ENCODE measurements around the gene MVB12B. TPM values are rescaled to one million over a fixed set of nuclear protein-coding genes. Genes with fewer than 3 reads are reported as not detected.

The MVB12B gene
- total RNA-seq, 1 experiment from 2014 or later: 9.4 TPM

DNA sequence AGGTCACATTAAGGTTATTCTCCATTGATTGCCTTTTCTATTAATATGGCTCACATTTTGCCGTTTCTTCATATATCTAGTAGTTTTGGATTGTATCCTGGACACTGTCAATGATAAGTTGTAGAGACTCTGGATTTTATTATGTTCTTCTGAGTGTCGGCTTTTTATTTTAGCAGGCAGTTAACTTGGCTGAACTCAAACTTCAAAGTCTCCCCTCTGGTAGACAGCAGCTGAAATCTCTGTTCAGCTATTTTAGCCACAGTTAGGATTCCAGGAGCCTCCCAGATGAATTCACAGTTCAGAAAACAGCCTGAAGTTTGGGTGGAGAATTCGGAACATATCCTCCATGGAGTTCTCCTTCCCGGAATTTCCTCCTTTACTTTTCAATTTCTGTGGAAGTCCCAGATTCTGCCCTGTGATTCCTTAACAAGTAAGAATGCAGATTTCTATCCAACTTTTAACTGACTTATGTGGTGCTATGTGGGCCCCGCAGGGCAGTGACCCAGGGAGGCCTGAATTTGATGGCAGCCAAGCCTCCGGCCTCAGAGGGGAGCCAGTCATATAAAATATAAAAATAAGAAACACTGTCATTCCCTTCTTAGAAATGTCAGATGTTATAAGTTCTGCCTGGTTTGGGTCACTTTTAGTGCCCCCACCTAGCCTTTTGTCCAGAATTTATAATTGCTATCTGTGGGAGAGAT is 39.3 kb upstream of the MVB12B start:
- H3K4me3 ChIP-seq (ENCODE audit: low read depth in 2 of 2, low read length in 2 of 2): no peak overlapping the region
- TF ChIP-seq SIN3A (IDR thresholded peaks at IDR 0.05; ENCODE audit: borderline replicate concordance, insufficient read depth, low read depth, low read length): no peak
- TF ChIP-seq POLR2AphosphoS5 (IDR thresholded peaks at IDR 0.05; ENCODE audit: low read depth, low read length): no peak
- TF ChIP-seq, protein P1, sequence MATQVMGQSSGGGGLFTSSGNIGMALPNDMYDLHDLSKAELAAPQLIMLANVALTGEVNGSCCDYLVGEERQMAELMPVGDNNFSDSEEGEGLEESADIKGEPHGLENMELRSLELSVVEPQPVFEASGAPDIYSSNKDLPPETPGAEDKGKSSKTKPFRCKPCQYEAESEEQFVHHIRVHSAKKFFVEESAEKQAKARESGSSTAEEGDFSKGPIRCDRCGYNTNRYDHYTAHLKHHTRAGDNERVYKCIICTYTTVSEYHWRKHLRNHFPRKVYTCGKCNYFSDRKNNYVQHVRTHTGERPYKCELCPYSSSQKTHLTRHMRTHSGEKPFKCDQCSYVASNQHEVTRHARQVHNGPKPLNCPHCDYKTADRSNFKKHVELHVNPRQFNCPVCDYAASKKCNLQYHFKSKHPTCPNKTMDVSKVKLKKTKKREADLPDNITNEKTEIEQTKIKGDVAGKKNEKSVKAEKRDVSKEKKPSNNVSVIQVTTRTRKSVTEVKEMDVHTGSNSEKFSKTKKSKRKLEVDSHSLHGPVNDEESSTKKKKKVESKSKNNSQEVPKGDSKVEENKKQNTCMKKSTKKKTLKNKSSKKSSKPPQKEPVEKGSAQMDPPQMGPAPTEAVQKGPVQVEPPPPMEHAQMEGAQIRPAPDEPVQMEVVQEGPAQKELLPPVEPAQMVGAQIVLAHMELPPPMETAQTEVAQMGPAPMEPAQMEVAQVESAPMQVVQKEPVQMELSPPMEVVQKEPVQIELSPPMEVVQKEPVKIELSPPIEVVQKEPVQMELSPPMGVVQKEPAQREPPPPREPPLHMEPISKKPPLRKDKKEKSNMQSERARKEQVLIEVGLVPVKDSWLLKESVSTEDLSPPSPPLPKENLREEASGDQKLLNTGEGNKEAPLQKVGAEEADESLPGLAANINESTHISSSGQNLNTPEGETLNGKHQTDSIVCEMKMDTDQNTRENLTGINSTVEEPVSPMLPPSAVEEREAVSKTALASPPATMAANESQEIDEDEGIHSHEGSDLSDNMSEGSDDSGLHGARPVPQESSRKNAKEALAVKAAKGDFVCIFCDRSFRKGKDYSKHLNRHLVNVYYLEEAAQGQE (IDR thresholded peaks at IDR 0.05; ENCODE audit: insufficient read depth in 1 of 2, low read depth in 2 of 2, low read length in 1 of 2): no peak
- TF ChIP-seq, protein P2, sequence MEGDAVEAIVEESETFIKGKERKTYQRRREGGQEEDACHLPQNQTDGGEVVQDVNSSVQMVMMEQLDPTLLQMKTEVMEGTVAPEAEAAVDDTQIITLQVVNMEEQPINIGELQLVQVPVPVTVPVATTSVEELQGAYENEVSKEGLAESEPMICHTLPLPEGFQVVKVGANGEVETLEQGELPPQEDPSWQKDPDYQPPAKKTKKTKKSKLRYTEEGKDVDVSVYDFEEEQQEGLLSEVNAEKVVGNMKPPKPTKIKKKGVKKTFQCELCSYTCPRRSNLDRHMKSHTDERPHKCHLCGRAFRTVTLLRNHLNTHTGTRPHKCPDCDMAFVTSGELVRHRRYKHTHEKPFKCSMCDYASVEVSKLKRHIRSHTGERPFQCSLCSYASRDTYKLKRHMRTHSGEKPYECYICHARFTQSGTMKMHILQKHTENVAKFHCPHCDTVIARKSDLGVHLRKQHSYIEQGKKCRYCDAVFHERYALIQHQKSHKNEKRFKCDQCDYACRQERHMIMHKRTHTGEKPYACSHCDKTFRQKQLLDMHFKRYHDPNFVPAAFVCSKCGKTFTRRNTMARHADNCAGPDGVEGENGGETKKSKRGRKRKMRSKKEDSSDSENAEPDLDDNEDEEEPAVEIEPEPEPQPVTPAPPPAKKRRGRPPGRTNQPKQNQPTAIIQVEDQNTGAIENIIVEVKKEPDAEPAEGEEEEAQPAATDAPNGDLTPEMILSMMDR (IDR thresholded peaks at IDR 0.05): no peak
- TF ChIP-seq TCF7L2 (IDR thresholded peaks at IDR 0.05; ENCODE audit: low read depth, low read length): no peak
- no peaks in the 10 kb centered on the region for H3K36me3 ChIP-seq (ENCODE audit: control insufficient read depth, insufficient read depth, low read length)
- H3K27ac ChIP-seq (ENCODE audit: low read length): no peak overlapping the region
- no peaks in the 10 kb centered on the region for H3K9me3 ChIP-seq (ENCODE audit: control insufficient read depth, insufficient read depth, low read depth, low read length)
- ATAC-seq: no peak
- no peak for DNase-seq (ENCODE audit: low read depth, low spot score)
- intact Hi-C loops (cut with micrococcal nuclease; ENCODE audit: unreplicated experiment): no loop called here
- no TSS peak for BruUV-seq (replicated peaks)
- no peaks in the 10 kb centered on the region for H3K4me1 ChIP-seq (ENCODE audit: control insufficient read depth, insufficient read depth, low read length)
- POLR2A ChIA-PET: no interaction called here
- CTCF ChIA-PET: no interaction called here
- in situ Hi-C loops (cut with HindIII; ENCODE audit: low pct_unique_long_range_greater_than_20kb, low sequenced_read_pairs): no loop called here
- H3K27me3 ChIP-seq (ENCODE audit: control insufficient read depth, insufficient read depth, low read length): no peaks in the 10 kb centered on the region

DNA sequence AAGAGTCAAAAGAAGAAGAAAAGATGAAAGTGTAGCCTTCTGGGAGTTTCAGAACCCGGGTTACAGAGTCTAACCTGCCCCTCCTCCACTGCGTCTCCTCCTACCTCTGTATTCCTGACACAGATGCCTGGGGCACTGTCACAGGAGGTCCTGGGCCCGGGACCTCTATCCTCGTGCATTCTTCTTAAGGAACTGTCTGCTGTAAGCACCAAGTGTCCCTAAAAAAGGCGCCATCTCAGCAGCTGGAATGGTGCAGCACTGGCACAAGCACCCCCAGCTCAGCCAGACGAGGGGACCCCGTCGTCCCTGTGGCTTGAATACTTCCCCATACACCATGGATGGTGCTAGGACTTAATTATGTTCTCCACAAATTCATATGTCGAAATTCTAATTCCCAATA is 35.8 kb upstream of the MVB12B start:
- in situ Hi-C loops (cut with HindIII; ENCODE audit: low pct_unique_long_range_greater_than_20kb, low sequenced_read_pairs) (no loop called here), intact Hi-C loops (cut with micrococcal nuclease; ENCODE audit: unreplicated experiment) (no loop called here)
- Histone ChIP-seq H3K27me3 (ENCODE audit: control insufficient read depth, insufficient read depth, low read length) (no peaks in the 10 kb centered on the region), H3K4me1 (ENCODE audit: control insufficient read depth, insufficient read depth, low read length) (no peaks in the 10 kb centered on the region), H3K9me3 (ENCODE audit: control insufficient read depth, insufficient read depth, low read depth, low read length) (no peaks in the 10 kb centered on the region), H3K4me3 (ENCODE audit: low read depth in 2 of 2, low read length in 2 of 2) (no peak overlapping the region), H3K36me3 (ENCODE audit: control insufficient read depth, insufficient read depth, low read length) (no peaks in the 10 kb centered on the region), H3K27ac (ENCODE audit: low read length) (no peak overlapping the region)
- TF ChIP-seq, protein P2 (IDR thresholded peaks at IDR 0.05): no peak
- TF ChIP-seq, protein P1 (IDR thresholded peaks at IDR 0.05; ENCODE audit: insufficient read depth in 1 of 2, low read depth in 2 of 2, low read length in 1 of 2): no peak
- TF ChIP-seq POLR2AphosphoS5 (IDR thresholded peaks at IDR 0.05; ENCODE audit: low read depth, low read length) (no peak), TCF7L2 (IDR thresholded peaks at IDR 0.05; ENCODE audit: low read depth, low read length) (no peak), SIN3A (IDR thresholded peaks at IDR 0.05; ENCODE audit: borderline replicate concordance, insufficient read depth, low read depth, low read length) (no peak)
- BruUV-seq (replicated peaks): no TSS peak
- ATAC-seq: no peak
- ChIA-PET CTCF (no interaction called here), POLR2A (interaction anchor here (0.7 kb wide), 1 partner anchor 883 kb away, joined by 3 read pairs; no protein-coding TSS in a partner anchor)
- DNase-seq (ENCODE audit: low read depth, low spot score): no peak
